Ovary (tissue), 3 donors: ENCODE data around the gene PCGF3.

Source experiments
- EP300 ChIP-seq: sonication (generic); formaldehyde crosslinking; IDR thresholded peaks from one replicate; pipeline ENCODE4 v1.6.1; 2017; ENCODE audit warnings: antibody characterized with exemption
- POLR2A ChIP-seq: fragments of 450-650 bp; IDR thresholded peaks from one replicate; pipeline ENCODE4 v1.6.1; 2017; ENCODE audit warnings: antibody characterized with exemption, mild to moderate bottlenecking, moderate library complexity
- TF ChIP-seq, protein P1 (sequence below), 3 donors: fragments of 450-650 bp in 2 of 3; fragments of 200-600 bp in 1 of 3; IDR thresholded peaks; one replicate each; pipeline versions ENCODE4 v1.5.1 to v1.8.0; 2016 to 2022; ENCODE audit warnings: antibody characterized with exemption in 3 of 3, mild to moderate bottlenecking in 1 of 3
- donor health status: DM: no; HTN: no; CAD: no.

DNA sequence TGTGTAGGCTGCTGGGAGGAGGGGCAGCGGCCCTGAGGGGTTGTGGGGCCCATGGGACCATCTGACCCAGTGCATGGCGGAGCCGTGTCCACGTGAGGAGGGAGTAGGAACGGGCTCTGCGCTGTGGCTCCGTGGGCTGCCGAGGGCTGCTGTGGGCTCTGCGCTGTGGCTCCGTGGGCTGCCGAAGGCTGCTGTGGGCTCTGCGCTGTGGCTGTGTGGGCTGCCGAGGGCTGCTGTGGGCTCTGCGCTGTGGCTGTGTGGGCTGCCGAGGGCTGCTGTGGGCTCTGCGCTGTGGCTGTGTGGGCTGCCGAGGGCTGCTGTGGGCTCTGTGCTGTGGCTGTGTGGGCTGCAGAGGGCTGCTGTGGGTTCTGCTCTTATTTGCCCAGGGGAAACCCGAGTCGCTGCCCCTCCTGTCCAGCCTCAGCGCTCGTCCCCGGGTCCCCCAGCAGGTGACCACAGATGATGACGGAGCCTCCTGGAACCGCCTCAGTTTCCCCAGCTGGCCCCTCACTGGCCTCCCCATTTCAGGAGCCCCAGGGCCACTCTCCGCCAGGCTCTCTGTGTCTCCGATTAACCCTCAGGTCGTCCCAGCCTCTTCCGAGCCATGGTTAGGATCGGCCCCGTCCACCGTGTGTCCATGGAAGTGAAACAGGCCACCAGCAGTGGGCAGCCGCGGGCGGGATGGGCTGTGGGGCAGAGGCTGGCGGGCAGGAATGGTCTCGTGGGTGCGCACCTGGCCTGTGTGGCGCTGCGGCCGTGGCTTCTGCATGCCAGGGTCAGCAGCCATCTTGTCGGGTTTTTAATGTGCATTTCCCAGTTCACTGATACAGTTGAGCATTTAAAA, 20.0 kb downstream of the PCGF3 start:
- TF ChIP-seq, protein P1, sequence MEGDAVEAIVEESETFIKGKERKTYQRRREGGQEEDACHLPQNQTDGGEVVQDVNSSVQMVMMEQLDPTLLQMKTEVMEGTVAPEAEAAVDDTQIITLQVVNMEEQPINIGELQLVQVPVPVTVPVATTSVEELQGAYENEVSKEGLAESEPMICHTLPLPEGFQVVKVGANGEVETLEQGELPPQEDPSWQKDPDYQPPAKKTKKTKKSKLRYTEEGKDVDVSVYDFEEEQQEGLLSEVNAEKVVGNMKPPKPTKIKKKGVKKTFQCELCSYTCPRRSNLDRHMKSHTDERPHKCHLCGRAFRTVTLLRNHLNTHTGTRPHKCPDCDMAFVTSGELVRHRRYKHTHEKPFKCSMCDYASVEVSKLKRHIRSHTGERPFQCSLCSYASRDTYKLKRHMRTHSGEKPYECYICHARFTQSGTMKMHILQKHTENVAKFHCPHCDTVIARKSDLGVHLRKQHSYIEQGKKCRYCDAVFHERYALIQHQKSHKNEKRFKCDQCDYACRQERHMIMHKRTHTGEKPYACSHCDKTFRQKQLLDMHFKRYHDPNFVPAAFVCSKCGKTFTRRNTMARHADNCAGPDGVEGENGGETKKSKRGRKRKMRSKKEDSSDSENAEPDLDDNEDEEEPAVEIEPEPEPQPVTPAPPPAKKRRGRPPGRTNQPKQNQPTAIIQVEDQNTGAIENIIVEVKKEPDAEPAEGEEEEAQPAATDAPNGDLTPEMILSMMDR (IDR thresholded peaks at IDR 0.05): no peak
- TF ChIP-seq POLR2A (no peak), EP300 (no peak)
